Stomach (tissue), 9 donors: ENCODE measurements around the gene EML6. TPM values are rescaled to one million over a fixed set of nuclear protein-coding genes. Genes with fewer than 3 reads are reported as not detected.

Experiments
- DNase-seq, 2 donors: peaks; one replicate each; pipeline versions ENCODE4 v3.0.0 to v3.0.0-alpha.2; 2013 to 2019
- H3K27ac ChIP-seq, 5 donors: fragments of 200-600 bp in 4 of 5; sonication (generic) in 4 of 5; one replicate each; pipeline ENCODE4 v1.5.1; 2013 to 2019; ENCODE audit warnings: mild to moderate bottlenecking in 1 of 5, moderate library complexity in 1 of 5
- H3K27me3 ChIP-seq, 3 donors: fragments of 200-600 bp; sonication (generic); one replicate each; pipeline ENCODE4 v1.5.1; 2017 to 2019; ENCODE audit warnings: mixed run types in 1 of 3
- H3K36me3 ChIP-seq, 4 donors: fragments of 200-600 bp; sonication (generic); 1 replicate in 3 of 4; 2 replicates in 1 of 4; pipeline ENCODE4 v1.5.1; 2016 to 2019
- H3K4me1 ChIP-seq, 4 donors: fragments of 200-600 bp; sonication (generic); one replicate each; pipeline ENCODE4 v1.5.1; 2016 to 2019
- H3K4me3 ChIP-seq, 4 donors: fragments of 200-600 bp; sonication (generic) in 3 of 4; one replicate each; pipeline ENCODE4 v1.5.1; 2016 to 2019; ENCODE audit warnings: mild to moderate bottlenecking in 1 of 4
- H3K9me3 ChIP-seq, 4 donors: fragments of 200-600 bp; sonication (generic); one replicate each; pipeline ENCODE4 v1.5.1; 2016 to 2019
- EP300 ChIP-seq: sonication (generic); formaldehyde crosslinking; IDR thresholded peaks from one replicate; pipeline ENCODE4 v1.6.1; 2017; ENCODE audit warnings: antibody characterized with exemption
- POLR2A ChIP-seq, 4 donors: fragments of 450-650 bp; IDR thresholded peaks; one replicate each; pipeline ENCODE4 v1.6.1; 2016; ENCODE audit warnings: antibody characterized with exemption in 4 of 4, control low read depth in 2 of 4, mild to moderate bottlenecking in 1 of 4, moderate library complexity in 1 of 4
- POLR2AphosphoS5 ChIP-seq, 3 donors: sonication (generic); formaldehyde crosslinking; IDR thresholded peaks; one replicate each; pipeline ENCODE4 v1.6.1; 2016; ENCODE audit warnings: antibody characterized with exemption in 3 of 3
- WGBS, 5 donors: extraction: QIAGEN DNeasy Blood & Tissue Kit in 3 of 5; methylation state at CpG; one replicate each; pipeline versions ENCODE4 v1.1.5 to v1.1.7; 2013 to 2018; 5-methylcytosine and 5-hydroxymethylcytosine counted together
- intact Hi-C: fragments of 100-400 bp; cut with DNase I; formaldehyde crosslinking; loops from one replicate; pipeline ENCODE4 v1.15.1; 2023; ENCODE audit warnings: low total_unique reads
- polyA plus RNA-seq, 3 donors: library from polyadenylated mRNA; stranded (reverse); fragments of 200-250 nt; gene quantifications; one replicate each; pipeline ENCODE4 v1.2.3, GENCODE V29; 2013
- total RNA-seq, 5 donors: library from RNA; depleted of rRNA; stranded (reverse); fragments of >200 nt; gene quantifications; one replicate each; pipeline versions ENCODE4 v1.1.0 to v1.2.3, GENCODE V29; 2014 to 2016
- TF ChIP-seq, protein P1 (sequence below), 7 experiments: fragments of 450-650 bp in 4 of 7; fragments of 200-600 bp in 3 of 7; sonication (generic) in 3 of 7; IDR thresholded peaks; one replicate each; pipeline ENCODE4 v1.5.1; 2016 to 2019; ENCODE audit warnings: antibody characterized with exemption in 7 of 7, control low read depth in 2 of 7, mild to moderate bottlenecking in 1 of 7
- donor health status: healthy with polysubstance abuse.
- donor health status: Bipolar disorder and iron deficiency.
- donor health status: healthy.

EML6 gene
- total and polyA plus RNA-seq, 8 donors = 0.45 to 10.1 (median 1.8) TPM; not detected in 1

DNA sequence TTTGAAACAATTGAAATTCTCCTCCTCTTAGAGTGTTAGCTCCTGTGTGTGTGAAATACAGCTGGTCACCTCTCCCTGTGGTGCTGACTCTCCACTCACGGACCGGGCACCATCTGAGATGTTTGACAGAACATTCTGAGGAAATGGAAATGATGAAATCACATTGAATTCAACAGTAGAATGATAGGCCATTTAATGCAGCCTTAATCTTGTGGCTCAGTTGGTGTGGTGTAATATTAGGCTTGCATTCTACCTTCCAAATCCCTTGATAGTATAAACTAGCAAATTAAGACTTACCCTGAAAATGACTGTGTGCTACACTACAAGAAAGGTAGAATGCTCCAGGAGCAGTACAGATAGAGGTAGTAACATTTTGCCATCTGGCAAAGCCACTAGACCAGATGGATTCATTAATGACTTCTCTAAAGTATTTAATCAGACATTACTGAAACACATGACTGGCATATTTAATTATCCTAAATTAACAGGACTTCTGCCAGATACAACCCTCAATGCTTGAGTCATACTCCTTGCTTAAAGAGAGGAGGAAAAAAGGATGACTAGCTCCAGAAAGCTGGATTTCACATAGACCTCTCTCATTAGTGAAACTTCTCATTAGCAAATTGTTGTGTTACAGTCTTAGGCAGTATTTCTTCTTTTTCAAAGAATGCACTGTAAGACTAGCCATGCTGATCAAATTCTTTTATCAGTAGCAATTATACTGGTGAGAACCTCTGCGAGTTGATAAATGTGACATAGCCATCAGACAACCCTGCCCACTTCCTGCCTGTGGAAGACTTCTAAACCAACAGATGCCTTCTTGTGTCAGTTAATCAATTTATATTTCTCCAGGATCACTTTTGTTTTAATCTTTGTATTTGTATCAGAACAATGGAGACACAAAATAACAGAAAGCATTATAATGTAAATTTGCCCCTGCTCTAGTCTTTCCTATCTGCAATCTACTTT lies 80.6 kb downstream of the EML6 start:
- Histone ChIP-seq H3K4me1 (no peaks in the 10 kb centered on the region), H3K4me3 (no peak overlapping the region), H3K27ac (no peak overlapping the region), H3K9me3 (peaks cover 0 to 10% (median 0%) of the 10 kb centered on the region in 4 donors), H3K36me3 (no peaks in the 10 kb centered on the region), H3K27me3 (no peaks in the 10 kb centered on the region)
- TF ChIP-seq POLR2A (IDR thresholded peaks at IDR 0.05) (no peak), EP300 (no peak), POLR2AphosphoS5 (IDR thresholded peaks at IDR 0.05) (no peak)
- TF ChIP-seq, protein P1, sequence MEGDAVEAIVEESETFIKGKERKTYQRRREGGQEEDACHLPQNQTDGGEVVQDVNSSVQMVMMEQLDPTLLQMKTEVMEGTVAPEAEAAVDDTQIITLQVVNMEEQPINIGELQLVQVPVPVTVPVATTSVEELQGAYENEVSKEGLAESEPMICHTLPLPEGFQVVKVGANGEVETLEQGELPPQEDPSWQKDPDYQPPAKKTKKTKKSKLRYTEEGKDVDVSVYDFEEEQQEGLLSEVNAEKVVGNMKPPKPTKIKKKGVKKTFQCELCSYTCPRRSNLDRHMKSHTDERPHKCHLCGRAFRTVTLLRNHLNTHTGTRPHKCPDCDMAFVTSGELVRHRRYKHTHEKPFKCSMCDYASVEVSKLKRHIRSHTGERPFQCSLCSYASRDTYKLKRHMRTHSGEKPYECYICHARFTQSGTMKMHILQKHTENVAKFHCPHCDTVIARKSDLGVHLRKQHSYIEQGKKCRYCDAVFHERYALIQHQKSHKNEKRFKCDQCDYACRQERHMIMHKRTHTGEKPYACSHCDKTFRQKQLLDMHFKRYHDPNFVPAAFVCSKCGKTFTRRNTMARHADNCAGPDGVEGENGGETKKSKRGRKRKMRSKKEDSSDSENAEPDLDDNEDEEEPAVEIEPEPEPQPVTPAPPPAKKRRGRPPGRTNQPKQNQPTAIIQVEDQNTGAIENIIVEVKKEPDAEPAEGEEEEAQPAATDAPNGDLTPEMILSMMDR (IDR thresholded peaks at IDR 0.05) = no peak
- DNase-seq = no peak
- intact Hi-C loops = no loop called here
- WGBS, 5 donors = 61 to 88% (median 86%) methylated on average over 3 of the region's 3 CpGs

DNA sequence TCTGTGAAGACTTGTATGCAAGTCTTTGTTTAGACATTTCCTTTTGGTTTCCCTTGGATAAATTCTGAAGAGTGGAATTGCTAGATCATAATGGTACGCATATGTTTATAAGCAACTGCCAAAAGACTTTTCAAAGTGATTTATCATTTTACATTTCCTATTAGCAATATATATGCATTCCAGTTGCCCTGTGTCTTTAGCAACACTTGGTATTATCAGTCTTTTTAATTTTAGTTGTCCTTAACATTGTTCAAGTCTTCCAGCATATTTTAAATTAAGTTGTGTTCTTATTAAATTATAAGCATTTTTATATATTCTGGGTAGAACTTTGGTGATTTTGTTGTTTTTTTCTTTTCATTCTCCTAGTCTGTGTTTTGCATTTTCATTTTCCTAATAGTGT lies 81.8 kb downstream of the EML6 start:
- no peak overlapping the region for H3K27ac ChIP-seq
- no peak for DNase-seq
- intact Hi-C loops = no loop called here
- no peaks in the 10 kb centered on the region for H3K36me3 ChIP-seq
- peaks cover 0 to 10% (median 0%) of the 10 kb centered on the region in 4 donors for H3K9me3 ChIP-seq
- WGBS, 5 donors = 76 to 91% (median 81%) methylated on average over 1 of the region's 1 CpG
- TF ChIP-seq POLR2AphosphoS5 (IDR thresholded peaks at IDR 0.05) = no peak
- TF ChIP-seq, protein P1 (IDR thresholded peaks at IDR 0.05) = no peak
- TF ChIP-seq EP300 = no peak
- TF ChIP-seq POLR2A (IDR thresholded peaks at IDR 0.05) = no peak
- no peak overlapping the region for H3K4me3 ChIP-seq
- no peaks in the 10 kb centered on the region for H3K4me1 ChIP-seq
- no peaks in the 10 kb centered on the region for H3K27me3 ChIP-seq

DNA sequence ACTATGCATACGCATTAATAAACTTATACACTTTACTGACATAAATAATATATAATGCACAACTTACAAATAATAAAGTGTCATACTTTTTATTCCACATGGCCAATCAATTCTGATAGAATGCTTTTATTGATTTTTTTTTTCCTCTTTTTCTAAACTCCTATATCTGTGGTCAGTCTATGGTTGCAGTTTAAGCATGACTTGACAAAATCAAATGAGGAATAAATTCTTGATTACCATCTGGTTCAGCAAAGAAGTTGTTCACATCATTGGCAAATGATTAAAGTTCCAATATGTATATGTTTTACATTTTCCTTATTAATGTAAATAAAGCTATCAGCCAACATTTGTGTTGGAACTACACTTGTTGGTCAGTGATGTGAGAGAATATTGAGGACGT lies 83.5 kb downstream of the EML6 start:
- no peak overlapping the region for H3K4me3 ChIP-seq
- no peak overlapping the region for H3K27ac ChIP-seq
- H3K4me1 ChIP-seq = no peaks in the 10 kb centered on the region
- H3K36me3 ChIP-seq = no peaks in the 10 kb centered on the region
- intact Hi-C loops = no loop called here
- TF ChIP-seq POLR2A (IDR thresholded peaks at IDR 0.05) = no peak
- TF ChIP-seq EP300 = no peak
- TF ChIP-seq, protein P1 (IDR thresholded peaks at IDR 0.05) = no peak
- no peak for TF ChIP-seq POLR2AphosphoS5 (IDR thresholded peaks at IDR 0.05)
- no peak for DNase-seq
- peaks cover 0 to 10% (median 0%) of the 10 kb centered on the region in 4 donors for H3K9me3 ChIP-seq
- H3K27me3 ChIP-seq = no peaks in the 10 kb centered on the region
- 68 to 77% (median 73%) methylated on average over 2 of the region's 2 CpGs for WGBS, 5 donors

DNA sequence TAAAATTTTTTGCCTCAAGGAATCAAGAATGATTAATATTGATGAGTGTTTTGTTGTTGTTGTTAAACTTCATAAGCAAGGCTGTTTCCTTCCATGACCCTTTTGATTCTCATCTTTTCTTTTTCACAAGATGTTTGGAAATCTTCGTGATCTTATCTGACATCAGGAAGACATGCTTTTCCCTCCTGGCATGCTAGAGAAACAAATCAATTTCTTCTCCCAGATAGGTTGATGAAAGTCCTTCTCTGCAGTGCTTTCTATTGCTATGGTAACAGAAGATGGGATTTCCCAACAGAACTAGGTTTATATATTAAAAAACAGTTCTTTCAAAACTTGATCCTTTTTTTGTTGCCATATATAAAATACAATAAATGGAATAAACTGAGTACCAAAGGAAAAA lies 85.2 kb downstream of the EML6 start:
- Histone ChIP-seq H3K4me3 (no peak overlapping the region), H3K4me1 (no peaks in the 10 kb centered on the region), H3K27me3 (no peaks in the 10 kb centered on the region), H3K9me3 (peaks cover 0 to 10% (median 0%) of the 10 kb centered on the region in 4 donors), H3K36me3 (no peaks in the 10 kb centered on the region), H3K27ac (no peak overlapping the region)
- DNase-seq = no peak
- 51 to 70% (median 55%) methylated on average over 1 of the region's 1 CpG for WGBS, 5 donors
- TF ChIP-seq EP300 = no peak
- TF ChIP-seq, protein P1 (IDR thresholded peaks at IDR 0.05) = no peak
- TF ChIP-seq POLR2AphosphoS5 (IDR thresholded peaks at IDR 0.05) = no peak
- no peak for TF ChIP-seq POLR2A (IDR thresholded peaks at IDR 0.05)
- intact Hi-C loops = no loop called here
